NCI-H2227 (cell line): Measurements from ENCODE around the gene ITGB6.
A peak's percentile ranks its signal among the peaks of the same experiment; 100 is the strongest.

Experiments used
- DNase-seq: peaks from one replicate; lab custom pipeline; 2025; ENCODE audit not compliant: unreplicated experiment; lab: John Stamatoyannopoulos, UW

ITGB6 gene

DNA sequence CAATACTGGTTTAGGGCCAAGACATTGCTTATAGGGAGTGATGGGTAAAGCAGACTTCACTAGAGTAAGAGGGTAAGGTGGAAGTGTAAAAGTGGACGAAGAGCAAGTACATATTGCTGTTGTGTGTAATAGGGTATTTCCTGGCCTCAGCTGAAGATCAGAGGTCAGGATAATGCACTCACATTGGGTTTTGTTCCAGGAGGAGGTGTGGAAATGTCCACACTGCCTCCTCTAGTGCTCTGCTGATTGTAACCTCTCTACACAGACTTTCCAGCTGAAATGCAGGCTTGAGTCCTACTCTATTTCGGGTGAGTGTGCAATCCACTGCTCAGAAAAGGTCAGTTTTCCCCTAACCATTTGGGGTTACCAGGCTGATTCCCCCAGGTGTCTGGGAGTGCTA, 96.0 kb downstream of the ITGB6 start:
- no peak for DNase-seq

DNA sequence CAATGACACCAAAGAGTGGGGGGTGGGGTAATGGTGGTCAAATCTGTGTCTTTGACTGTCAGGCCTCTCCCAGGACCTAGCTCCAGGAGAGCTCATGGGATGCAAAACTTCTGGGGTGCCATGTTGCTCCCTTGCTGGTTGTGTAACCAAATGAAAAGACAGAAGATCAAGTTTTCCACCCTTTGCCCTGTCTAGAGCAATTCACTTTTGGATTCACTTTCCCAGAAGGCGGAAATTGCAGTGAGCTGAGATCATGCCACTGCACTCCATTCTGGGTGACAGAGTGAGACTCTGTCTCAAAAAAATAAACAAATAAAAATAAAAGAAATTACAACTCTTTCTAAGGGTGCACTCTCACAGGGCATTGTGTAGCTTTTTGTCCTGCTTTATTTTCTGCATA, 102.7 kb downstream of the ITGB6 start:
- no peak for DNase-seq

DNA sequence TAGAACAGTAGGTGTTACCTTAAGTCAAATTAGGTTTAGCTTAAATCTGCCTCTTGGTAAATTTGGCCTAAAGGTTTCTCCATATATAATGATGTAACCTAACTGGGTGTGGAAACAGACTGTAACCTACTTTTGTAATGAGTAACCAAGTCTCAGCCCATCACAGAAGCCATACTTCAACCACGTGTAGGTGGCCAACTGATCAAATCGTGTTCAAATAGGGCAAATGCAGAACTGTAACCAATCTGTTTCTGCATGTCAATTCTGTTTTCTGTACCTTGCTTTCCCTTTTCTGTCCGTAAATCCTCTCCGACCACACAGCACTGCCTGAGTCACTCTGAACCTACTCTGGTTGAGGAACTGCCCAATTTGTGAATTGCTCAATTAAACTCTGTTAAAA, 103.7 kb downstream of the ITGB6 start:
- no peak for DNase-seq

DNA sequence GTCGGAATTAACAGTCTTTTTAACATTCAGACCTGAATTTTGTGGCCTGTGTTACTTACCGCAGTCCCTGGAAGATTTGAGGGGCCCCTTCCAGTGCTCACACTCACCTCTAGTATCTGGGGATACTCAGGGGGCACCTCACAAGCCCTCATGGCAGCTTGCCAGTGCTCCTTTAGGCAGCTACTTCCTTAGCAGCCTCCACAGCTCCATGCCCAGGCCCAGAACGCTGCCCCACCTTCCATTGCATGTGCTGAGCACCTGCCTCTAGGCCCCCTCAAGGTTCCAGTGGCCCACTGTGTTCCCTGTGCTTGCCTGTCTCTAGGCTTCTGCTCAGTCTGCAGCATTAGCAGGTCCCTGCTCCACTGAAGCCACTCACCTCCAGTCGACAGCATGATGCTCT, 107.6 kb downstream of the ITGB6 start:
- no peak for DNase-seq

DNA sequence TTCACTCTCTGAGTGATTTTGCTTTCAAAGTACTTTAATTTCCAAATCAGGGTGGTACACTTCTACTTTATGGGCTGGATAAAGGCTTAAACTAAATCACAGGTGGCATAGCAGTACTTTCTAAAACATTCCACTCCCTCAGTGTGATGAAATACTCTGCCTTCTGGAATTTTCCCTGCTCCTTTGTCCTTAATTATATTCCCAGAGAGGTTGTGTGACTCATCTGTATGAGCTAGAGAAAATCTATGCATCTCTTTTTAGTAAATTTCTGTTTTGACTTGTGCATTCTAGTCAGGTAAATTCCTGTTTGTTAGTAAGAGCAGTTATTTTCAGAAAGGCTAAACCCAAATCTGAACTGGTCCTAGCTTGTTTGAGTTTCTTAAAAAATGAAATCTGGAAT, 108.7 kb downstream of the ITGB6 start:
- no peak for DNase-seq

DNA sequence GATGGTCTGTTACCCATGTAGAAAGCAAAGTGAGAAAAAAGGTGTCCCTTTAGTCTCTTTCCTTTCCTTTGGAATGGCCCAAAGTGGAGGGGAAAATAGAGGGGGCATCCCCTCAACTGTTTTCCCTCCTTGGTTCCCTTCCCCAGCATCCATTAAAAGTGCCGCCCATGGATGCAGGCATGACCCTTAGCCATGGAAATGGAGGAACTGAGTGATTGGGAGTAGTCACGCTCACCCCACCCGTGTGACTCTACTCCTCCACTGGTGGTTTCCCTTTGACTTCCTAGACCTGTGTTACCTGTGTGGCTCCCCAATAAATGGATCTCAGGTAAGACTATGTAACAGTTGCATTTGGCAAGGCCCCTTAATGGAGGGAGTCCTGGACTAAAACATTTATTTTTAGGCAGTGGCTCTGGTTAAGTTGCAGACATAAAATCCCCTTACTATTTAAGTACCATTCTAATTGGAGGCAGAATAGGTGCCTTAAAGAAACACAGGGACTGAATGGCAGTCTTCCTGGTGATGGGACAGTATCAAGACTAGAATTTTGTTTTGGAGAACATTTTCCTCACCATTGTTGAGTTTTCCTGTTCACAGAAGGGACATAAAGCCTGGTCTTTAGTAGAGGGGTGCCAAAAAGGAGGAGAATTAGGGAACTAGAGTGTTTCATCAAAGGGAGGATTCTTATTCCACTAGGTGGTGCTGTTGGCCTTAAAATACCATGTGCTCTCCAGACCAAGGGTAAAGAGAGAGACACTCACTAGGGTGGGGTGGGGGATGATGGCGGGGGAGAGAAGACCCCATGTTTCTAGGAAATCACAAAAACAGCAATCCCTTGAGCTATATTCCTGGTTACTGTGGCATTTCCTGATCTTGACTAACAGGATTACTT, 112.0 kb downstream of the ITGB6 start:
- no peak for DNase-seq

DNA sequence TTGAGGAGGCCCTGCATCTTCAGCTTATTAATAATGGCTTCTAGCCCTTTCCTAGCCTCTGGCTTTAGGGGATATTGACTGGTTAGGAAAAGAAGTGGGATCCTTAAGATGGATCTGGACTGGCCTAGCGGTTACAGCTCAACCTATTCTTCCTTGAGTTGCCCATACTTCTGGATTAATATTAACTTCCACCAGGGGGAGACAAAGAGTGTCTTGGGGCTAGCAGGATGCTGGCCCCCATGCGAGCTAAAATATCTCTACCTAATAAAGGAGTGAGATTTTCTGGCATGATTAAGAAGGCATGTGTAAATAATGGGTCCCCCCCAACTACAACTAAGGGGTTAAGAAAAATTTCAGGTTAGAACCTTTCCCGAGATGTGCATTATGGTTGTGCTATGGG, 114.4 kb downstream of the ITGB6 start:
- no peak for DNase-seq

DNA sequence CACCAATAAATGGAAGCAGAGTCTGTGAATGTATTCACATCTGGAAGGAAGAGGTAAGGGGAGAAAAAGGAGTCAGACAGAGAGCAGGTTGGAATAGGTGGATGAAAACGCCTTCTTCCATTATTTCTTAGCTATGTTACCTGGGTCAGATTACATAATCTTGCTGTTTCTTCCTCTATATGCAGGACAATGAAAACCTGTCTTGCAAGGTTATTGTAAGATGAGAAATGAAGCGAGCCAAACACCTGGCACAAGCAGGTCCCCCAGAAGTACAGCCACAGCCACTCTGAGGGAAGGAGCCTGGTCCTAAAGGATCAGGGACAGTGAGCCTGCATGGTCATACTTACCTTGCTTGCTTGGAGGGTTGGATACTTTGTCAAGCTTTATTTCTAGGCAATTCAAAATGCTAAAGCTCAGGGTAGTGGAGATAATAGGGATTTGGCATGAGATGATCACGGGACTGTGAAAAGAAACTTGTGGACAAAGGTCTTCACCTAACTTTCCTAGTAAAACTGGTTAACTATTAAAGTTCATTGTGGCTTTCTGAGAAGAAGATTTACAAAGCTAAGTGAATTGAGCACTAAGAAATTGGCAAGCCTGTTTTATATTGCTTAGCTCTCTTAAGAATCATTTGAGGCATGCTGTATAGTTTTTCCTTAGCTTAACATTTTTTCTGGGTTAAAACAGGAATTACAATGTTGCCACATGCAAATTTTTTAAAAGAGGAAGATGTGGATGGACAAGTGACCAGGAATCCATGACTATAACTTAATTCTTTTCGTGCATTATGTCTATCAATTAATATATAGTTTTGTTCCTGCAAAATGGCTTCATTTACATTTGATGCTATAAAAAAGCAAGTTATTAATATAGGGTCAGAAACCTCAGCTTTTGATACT, 121.9 kb downstream of the ITGB6 start:
- DNase-seq = no peak

DNA sequence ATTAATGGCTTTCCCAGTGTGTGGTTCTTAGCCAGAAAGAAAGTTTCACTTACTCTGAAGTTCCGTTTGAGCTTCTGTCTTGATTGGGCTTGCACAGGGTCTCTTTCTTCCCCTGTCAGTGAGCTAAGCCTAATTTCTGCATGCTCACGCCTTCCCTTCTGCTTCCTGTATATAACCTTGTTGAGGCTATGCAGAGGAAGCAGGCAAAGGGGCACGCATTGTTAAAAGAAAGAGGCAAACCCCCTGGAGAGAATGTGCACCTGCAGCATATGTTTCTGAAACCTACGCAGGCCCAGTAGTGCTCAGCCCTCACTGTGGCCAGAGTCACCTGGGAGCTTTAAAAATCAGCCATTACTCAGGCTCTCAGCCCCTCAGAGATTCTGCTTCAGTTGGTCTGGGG, 123.2 kb downstream of the ITGB6 start:
- DNase-seq = peak; percentile 70

DNA sequence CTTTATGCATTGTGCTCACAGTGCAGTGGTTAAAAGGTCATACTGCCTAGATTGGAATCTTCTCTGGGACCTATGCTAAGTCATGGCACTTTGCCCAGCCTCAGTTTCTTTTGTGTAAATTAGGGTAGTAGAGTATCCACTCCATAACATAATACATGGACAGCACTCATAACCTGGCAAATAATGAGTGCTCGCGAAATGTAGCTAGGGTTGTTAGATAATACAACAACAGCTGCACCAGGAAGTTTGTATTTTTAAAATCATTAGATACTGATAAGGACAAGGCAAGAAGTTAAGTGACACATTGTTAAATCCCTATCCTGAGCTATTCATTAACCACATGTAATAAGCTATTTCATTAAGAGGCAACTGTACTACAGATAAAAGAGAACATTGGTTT, 123.8 kb downstream of the ITGB6 start:
- no peak for DNase-seq

DNA sequence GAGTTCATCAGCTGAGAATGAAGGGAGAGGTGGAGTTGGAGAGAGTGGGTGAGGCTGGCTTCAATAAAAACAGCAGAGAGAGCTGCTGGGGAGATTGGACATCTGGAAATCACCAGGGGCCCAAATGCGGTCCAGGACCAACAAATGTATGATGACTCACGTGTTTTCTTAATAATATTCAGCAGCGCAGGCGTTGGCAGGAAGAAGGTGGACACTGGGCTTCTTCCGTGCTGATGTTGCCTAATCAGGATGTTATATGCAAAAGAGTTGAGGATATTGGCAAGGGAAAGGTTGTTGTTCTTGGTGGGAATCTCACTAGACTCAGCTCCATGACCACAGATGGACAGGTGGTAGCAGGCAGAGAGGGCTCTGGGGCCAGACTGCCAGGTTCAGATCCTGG, 124.9 kb downstream of the ITGB6 start:
- no peak for DNase-seq

DNA sequence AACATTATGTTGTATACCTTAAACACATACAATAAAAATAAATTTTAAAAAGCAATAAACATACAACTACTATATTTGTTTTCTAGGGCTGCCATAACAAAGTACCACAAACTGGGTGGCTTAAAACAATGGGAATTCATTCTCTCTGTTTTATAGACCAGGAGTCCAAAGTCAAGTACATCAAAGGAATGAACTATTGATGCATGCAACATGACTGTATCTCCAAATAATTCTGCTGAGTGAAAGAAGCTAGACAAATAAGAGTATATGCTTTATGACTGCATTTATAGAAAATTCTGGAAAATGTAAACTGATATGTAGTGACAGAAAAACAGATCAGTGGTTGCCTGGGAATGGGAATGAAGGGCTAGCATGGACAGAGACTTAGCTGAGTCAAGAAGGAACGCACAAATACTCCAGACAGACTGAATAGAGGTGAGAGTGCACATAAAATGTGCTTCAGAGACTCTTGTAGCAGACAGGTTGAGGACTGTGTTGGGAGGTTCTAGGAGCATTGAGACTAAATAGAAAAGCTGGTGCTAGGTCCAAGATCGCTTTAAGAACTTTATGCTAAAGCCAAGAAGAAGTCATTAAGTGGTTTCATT, 126.7 kb downstream of the ITGB6 start:
- no peak for DNase-seq

DNA sequence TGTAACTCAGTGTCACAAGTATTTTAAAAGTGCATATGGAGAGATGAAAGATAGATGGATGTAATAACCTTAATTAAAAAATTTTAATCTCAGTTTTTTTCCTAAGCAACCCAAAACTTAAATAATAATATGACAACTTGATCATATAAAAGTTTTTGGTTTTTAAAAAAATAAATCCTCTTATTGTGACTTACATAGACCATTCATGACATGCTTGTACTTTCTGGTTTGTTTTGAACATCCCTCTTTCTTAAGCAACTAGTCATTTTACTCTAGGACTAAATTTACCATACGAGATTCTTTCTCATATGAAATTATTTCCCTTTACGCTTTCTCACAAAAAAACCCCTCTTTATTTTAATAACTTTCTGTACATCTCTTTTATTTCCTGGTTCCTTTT, 131.2 kb downstream of the ITGB6 start:
- no peak for DNase-seq

DNA sequence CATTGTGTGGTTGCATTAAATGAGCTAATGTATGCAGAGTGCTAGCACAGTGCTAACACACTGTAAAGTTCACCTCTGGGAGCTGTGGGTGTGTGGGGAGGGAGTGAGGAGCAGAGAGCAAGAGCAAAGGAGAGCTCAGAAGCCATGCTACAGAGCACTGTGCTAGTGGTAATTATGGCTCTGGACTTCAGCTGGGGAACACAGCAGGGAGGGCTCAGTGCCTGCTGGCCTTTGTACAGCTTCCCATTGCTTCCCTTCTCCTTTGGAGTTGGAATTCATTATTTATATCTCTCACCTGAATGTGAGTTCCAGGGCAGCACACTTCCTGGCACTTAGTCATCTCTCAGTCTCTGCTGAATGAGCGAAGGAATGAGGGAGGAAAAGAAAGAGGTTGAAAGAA, 135.2 kb downstream of the ITGB6 start:
- DNase-seq = no peak

DNA sequence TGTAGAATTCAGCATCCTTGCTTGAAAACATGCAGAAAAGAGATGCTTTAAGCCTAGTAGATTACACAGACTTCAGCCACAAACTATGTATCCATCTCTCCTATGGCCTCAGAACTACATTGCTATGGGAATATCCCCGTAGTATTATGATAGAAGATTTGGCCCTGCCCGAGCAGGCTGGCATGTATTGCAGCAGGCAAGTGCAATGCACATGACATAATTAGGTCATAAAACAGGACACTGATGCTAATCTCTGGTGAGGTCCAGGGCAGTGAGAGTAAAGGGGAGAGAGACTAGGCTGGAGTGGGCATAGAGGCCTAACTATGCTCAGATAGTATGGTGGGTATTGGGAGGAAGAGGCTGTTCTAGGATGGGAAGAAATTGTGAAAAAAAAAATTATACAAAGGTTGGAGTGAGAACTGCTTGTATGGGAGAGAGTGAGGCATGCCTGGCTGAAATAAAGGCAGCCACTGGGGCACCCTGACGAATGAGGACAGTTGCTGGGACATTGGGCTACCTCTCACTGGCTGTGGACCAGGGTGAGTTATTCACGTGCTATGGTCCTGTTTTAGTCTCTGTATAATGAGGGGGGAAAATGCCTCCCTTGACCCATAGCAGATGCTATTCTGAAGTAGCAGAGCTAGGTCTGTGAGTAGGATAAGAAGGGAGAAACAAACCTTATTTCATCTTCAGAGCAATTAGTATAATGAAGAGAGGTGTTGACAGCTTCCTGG, 136.0 kb downstream of the ITGB6 start:
- DNase-seq = no peak

DNA sequence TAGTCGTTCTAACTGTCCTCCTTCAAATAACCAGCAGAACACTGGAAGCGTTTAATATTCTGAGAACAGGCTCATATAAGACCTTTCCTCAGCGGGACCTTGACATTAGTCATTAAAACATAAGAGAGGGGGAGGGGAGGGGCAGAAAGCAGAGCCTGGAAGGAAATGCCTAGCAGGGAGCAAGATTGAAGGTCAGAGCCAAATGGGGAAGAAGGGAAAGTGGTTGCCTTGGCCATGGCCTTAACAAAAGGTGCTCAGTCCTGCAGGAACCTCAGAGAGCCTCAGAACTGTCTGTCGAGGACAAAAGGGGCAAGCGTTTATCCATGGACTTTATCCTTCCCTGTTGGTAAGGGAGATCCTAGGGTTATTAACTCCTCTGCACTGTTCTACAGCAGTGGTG, 136.8 kb downstream of the ITGB6 start:
- DNase-seq = peak; percentile 18

DNA sequence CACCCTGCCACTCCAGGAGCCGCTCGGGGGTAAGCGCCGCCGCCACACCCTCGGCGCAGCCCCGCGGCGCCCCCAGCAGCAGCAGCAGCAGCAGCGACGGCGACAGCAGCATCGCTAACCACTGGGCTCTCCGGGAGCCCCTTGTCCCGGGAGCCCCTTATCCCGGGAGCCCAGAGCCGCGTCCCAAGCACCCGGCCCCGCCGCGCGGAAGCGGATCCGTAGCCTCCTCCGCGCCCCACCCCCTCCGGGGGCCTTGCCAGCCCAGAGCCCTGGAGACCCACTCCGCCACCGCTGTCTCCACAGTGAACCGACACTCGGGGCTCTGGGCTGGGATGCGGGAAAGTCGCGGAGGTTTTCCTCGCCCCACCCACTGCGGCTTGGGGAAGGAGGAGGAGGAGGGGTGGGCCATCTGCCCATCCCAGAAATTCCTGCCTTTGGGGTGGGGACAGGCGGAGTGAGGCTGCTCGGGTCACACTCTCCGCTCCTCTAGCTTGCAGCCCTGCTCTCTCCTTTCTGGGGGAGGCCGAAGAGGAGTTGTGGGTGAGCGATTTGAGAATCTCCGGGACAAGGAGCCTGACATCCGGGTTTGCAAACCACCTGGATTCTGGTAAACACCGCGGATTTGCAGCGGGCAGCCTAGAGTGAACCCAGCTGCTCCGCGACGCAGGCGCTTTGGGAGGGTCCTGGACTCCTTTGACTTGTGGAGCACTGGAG, 137.6 kb downstream of the ITGB6 start, which contains the start of gene PLA2R1:
PLA2R1 (minus strand) TSS at position 324 of the 714 bp plus-strand sequence; CDS start at position 112, 212 bp downstream.
- peak; percentile 71 for DNase-seq

DNA sequence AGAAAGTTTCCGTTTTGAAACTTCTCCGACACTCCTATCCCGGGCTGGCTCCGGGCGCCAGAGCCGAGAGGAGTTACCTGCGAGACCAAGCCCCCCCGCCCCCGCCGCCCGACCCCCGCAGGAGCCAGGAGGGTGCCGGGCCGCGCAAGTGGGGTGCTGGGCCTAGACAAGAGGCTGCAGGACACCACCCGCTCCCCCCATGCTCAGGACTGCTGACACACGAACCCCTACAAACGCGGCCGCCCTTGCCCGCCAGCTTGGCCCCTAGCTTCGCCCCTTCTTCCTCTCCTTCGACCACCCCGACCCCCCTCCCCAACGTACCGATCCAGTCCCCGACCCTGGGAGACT, 138.2 kb downstream of the ITGB6 start:
- no peak for DNase-seq

DNA sequence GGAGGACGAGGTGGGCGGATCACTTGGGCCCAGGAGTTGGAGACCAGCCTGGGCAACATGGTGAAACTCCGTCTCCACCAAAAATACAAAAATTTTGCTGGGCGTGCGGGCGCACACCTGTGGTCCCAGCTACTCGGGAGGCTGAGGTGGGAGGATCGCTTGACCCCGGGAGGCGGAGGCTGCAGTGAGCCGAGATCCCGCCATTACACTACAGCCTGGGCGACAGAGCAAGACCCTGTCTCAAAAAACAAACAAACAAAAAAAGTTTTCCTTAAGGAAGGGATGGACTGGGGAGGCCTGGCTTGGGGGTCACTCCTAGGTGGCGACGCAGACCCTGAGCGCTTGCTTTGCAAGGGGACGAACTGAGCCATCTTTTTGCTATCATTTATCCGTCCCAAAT, 138.5 kb downstream of the ITGB6 start:
- no peak for DNase-seq

DNA sequence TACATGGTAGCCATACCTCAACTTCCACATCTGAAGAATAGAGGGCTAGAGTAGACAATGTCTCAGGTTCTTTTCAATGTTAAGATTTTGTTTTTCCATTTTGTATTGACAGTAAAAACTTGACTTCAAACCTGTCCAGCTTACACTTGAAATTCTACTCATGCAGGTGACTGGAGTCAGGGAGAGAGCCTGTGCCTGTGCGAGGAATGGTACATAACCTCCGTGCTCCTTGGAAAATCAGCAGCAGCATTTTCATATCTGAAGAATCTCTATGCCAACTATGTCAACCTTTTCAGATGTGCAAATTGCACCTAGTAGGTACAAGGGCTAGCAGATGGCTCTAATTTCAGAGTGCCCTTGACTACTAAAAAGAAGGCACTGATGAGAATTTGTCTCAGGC, 139.8 kb downstream of the ITGB6 start:
- no peak for DNase-seq
